CD4-positive, alpha-beta T cell treated with Interleukin-17A for 4 hours (primary cell): ENCODE data around the gene MYL3.

Source experiments
- DNase-seq: peaks from one replicate; pipeline ENCODE4 v3.0.0-alpha.2; 2020; ENCODE audit warnings: mixed read lengths

Gene MYL3

DNA sequence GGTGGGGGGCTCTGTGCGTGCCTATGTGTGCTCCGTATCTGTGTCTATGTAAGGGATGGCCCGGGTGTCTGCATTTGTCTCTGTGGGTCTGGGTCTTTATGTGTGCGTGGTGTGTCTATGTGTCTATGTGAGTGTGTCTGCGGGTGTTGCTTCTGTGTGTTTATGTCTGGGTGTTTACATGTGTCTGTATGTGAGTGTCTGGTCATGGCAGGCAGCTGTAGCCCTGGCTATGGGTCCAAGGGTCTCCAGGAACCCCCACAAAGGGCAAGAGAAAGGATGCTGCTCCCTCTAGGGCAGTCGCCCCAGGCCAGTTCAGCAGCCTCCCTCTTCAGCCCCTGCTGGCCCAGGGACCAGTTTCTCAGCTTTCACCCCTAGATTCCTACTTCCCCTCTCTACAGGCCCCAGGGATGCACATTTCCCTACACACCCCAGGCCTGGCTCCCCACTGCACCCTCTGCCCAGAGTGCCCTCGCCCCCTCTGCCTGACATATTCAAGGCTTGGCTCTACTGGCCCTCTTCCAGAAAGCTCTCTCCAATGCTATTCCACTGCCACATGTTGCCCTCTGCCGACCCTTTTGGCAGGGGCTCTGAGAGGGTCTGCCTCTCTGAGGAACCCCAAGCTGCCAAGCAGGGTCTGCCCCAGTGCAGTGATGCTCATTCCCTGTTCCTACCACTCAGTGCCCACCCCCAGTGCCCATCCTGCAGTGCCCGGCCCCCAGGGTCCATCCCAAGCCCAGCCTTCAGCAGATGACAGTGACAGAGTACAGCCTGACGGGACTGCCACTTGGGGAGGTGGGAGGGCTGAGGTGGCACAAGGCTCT lies 1.0 kb upstream of the MYL3 start:
- no peak for DNase-seq

DNA sequence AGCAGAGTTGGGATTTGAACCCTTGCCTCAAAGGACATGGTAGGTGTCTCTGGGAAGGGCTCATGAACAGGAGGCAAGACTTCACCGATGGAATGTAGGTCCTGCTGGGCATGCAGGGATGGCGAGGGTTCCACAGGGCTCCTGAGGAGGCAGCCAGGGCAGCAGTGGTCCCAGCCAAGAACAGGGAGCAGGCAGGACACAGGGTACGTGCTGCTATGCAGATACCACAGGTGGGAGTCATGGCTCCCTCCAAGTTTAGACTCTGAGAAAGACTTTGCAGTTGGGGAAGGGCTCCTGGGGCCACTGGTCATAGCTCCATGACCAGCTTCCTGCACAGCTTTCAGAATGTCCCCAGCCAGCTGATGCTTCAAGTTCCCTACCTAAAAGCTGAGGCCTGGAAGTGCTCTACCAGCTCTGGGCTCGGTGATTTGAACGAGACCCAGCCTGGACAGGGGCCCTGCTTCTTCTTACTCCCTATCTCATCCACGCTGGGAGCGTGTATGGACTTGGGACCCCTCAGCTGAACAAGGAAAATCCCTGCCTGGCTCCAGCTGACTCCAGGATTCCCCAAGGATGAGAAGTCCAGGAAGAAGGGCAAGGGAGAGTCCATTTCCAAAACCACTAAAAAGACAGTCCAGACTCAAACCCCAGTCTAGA lies 747 bp downstream of the MYL3 start:
- no peak for DNase-seq

DNA sequence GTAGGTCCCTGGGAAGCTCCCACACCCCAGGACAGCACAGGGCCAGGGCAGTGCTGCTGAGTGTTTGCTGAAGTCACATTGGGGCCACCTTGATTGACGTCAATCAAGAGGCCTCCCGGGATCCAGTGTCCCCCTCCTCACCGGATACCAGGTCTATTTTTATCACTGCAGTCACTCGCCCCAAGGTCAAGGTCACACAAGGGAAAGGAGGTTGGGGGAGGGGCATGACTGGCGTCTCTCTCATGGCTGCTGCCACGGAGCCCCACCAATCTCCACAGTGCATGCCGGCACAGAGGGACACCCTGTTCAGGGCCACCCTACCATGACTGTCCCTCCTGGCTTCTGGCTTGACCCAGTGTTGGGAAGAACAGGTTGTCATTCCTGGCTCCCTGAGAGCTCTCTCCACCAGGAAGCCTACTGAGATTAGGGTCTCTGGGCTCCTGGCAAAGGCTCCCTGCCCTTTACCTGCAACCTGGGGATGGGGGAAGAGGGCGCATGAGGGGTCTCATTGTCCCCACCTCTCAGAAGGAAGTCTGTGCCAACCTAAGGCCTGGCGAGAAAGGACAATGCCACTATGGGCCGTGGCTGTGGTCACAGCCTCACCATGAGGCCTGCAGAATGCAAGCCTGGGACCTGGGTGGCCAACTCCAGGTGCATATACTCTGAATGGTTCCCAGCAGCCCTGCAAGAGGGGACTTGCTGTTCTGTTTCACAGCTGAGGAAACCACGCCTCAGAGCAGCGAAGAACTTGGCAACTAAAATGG lies 1.5 kb downstream of the MYL3 start:
- DNase-seq = no peak

DNA sequence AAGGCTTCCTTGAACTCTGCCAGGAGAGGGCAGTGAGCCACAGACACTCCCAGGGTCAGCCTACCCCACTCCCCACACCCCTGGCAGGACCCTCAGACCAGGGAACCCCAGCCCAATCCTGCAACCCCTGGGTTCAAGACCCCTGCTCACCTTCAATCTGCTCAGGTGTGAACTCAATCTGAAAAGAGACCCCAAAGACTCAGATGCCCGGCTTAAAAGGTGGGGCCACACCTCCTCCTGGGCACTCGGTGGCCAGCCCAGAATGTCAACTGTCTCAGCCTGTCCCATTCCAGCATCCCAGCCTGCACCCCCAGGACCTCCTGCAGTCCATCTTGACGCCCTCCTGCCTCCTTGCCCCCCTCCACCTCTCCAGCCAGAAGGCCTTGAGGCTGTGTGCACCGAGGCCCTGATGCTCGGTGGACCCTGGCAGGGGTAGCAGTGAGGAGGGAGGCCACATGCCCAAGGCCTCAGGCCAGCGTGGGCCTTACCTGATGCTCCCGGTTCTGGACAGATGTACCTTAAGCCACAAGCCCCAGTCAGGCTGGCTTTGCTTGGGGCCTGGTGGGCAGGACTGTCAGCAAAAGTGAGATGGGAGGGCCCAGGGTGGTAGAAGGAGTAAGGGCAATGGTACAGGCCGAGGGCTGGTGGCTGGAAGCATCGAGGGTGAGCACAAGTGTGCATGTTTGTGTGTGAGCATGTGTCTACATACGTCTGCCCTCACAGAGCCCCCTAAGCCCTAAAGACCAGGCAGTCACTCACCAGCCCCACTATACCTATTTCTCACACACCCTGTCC lies 2.2 kb downstream of the MYL3 start:
- DNase-seq = no peak

DNA sequence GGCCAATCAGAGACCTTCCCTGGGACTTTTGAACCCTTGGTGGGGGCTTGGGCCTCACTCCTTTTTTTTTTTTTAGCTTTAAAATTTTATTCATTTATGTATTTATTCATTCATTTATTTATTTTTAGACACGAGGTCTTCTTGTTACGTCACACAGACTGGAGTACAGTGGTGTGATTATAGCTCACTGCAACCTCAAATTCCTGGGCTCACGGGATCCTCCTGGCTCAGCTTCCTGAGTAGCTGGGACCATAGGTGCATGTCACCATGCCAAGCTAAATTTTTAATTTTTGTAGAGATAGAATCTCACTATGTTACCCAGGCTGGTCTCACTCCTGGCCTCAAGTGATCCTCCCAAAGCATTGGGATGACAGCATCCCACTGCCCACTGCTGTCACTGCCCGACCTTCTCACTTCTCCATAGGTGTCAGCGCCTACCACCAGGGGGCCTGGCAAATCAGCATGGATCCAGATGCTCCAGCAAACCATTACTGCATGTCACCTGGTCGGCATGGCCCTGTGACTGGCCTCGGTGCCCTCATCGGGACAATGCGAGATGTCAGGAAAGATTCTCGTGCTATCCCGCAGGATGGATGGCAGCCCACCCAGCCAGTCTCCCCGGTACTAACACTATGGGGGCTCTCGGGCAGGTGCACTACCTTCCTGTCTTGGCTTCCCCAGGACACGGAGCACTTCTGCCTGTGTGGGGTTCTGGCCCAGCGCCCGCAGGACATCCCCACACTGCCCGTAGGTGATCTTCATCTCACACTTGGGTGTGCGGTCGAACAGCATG lies 3.0 kb downstream of the MYL3 start:
- peak; percentile 35 for DNase-seq

DNA sequence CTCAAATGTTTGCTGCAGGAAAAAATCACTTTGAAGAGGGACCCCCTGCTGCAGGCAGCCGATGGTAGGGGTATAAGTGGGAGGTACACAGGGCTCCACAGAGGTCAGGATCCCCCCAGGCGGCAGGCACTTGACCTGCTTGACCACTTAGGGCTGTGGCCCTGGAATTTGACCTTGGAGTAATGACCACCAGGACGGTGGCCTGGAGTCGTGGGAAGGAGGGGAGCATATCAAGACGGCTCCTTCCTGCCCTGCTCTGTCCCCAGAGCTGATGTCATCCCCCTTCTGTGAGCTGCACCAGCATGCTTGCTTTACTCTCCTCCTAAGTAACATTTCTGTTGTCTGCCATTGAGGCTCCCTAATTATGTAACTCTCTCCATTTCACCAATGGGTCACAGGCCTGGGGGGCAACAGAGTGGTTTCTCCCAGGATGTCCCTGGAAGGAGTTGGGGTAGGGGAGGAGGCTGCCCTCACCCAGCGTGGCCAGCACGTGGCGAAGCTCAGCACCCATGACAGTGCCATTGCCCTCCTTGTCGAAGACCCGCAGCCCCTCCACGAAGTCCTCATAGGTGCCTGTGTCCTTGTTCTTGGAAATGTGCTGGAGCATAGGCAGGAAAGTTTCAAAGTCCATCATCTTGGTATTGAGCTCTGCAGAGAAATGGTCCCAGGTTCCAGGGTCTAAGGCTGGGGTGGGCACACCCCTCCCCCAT lies 4.1 kb downstream of the MYL3 start:
- no peak for DNase-seq

DNA sequence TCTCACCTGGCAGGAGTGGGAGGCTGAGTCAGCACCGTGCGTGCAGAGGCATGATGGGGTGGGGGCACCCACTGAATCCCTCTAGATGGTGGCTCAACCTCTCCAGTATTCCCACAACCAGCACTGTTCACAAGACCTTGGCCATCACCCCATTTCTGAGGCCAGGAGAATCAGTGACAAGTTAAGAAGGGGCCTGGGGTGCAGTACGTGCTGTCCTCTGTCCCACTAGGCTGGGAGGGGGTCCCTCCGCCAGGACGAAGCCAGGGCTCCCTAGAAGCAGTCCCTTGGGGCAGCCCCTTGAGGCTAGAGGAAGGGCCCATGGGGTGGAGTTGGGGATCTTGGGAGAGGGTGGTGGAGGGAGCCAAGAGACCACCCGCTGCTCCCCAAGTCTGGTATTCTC lies 4.8 kb downstream of the MYL3 start:
- no peak for DNase-seq

DNA sequence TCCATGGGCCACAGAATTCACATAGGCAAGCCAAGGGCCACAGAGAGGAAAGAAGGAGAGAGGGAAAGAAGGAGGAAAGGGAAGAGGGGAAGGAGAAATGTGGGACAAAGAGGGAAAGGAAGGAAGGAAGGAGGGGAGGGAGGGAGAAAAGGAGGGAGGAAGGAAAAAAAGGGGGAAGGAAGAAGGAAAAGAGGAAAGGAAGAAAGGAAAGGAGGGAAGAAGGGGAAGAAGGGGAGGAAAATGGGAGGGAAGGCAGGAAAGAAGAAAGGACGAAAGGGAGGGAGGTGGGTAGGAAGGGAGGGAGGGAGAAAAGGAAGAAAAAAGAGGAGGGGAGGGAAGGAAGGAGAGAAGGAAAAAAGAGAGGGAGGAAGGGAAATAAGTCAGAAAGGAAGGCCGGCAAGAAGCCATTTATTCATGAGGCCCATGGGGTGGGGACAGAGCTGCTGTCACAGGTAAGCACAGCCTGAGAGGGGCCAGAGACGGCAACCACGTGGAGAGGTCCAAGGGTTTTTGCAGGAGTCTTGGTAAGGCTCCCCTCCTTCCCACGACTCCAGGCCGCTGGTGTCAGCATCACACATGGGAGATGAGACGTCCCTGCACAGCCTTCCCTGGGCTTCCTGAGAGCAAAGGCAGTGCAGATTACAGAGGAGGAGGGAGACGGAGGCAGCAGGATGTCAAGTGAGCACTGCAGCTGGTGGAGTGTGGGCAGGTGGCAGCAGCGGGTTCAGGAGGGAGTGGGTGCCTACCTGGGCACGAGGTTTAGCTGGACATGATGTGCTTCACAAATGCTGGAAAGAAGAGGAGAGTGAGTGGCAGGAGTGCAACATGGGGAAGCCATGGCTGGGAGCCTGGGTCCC lies 5.5 kb downstream of the MYL3 start:
- DNase-seq = no peak

DNA sequence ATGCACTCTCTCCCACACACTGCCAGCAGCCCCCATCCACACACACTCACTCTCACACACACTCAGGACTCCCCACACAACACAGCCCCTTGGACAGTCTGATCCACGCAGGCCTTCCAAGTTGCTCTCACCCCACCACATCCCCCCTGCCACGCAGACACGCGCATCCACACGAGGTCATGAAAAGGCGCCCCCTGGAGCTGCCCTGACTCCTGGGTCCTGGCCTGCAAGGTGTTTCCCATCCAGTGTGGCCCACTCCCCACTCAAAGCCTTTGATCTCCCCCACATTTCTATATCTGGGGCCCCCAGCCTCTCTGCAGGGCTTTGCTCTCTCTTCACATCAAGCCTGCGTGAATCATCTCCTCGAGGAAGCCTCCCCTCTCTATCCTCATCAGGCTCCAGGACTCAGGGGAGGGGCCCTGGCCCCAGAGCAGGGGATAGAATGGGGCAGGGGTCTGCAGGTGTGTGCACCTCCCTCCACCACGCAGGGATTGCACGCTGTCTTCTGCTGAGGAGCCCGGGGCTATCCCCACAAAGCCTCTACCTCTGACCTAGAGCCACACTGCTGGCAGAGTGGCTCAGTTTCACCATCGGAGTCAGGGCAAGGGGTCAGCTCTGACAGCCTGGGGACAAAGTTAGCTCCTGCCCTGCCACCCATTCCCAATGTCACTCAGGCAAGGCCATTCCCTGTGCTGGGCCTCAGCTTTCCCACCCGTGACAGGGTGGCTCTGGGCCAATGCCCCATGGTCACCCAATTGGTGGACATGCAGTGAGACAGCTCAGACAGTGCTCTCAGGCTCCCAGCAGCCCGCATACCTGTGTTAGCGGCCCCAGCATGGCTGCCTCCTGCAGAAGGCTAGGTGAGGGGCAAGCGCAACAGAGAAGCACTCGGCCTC lies 6.4 kb downstream of the MYL3 start:
- no peak for DNase-seq

DNA sequence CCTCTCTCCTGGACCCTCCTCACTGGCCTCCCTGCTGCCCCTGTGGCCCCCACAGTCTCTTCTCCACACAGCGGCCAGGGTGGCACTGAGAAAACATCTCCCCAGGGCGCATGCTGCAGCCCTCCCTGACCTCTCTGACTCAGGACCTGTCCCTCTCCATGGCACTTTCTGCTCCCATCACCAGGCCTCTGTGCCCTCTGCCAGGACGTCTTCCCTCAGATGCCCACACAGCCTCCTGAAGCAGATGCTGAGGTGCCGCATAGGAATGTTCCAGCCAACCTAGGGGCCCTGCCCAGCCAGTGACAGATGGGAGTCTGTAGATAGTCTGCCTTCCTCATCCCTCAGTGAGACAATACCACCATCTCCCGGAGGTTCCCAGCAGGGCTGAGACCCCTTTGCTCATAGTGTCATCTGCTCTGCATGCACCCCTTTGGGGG lies 8.7 kb downstream of the MYL3 start:
- no peak for DNase-seq

DNA sequence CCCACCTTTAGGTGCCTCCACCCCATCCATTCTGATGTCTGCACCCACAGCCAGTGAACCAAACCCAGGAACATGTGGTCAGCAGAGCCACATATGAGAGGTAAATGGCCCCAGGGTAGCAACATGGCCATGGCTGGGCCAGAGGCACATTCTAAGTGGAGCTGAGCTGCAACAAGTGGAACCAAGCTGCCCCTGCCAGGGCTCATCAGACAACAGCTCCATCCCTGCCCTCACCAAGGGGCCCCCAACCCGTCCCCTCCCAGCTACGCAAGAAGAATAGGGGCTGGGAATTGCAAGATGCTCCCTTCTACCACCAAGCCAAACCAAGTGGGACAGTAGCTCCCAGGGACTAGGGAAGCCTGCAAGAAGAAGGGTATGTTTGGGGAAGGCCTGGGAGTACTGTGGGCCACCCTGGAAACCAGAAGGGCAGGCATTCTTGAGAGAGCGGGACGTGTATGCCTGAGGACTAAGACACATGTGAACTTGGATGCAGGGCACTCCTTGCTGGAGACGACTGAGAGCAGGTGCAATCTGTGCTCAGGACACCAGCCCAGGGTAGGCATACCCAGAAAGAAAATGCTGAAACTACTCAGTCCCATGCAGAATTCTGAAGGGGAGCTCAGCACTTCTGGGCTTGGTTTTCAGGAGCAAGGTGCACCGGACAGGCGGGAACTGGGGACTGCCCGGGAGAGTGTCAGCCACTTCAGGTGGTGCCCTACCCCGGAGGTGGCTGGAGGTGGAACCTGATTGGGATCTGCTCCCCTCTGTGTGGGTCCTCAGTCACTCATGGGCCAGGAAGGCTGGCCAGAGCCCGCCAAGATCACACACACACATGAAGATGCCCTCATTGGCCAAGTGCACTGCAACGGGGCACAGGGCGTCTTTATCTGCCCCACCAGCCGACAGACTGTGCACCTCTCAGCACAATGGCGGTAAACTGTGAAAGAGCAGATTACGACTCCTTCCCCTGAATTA lies 9.5 kb downstream of the MYL3 start:
- DNase-seq = no peak

DNA sequence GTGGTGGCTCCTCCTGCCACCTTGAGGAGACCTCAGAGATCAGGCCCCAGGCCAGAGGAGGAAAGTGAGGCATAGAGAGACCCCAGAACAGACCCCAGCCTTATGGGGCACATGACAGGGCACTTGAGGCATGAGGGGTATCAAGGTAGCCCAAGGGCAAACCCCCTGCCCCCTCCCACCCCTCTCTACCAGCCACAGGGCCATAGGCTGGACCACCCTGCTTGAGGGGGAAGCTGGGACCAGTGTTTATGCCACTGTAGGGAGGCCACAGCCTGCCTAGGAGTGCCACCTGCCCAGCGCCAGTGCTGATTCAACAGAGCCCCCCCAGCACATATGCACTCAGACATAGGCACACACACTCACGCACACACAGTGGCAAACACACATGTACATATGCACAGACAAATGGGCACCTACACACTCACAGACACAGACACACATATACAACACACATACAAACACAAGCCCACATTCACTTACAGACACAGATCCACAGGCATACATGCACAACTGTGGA lies 10.3 kb downstream of the MYL3 start:
- DNase-seq = no peak

DNA sequence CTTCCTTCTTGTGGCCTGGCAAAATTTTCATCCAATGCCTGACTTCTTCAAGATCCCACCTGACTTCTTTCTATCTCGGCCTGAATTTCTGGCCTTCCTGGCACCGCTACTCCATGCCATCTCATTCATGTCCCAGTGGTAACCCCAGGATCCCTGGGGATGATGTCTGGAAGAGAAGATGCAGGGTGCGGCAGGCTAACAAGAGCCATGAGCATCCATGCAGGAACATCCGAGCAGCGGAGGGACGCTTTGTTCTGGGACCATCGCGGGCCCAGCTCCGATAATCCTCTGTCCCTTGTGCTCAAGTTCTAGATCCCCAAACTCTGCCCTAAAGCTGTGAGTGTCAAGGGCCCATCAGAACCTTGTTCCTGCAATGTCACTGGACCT lies 10.9 kb downstream of the MYL3 start:
- DNase-seq = no peak

DNA sequence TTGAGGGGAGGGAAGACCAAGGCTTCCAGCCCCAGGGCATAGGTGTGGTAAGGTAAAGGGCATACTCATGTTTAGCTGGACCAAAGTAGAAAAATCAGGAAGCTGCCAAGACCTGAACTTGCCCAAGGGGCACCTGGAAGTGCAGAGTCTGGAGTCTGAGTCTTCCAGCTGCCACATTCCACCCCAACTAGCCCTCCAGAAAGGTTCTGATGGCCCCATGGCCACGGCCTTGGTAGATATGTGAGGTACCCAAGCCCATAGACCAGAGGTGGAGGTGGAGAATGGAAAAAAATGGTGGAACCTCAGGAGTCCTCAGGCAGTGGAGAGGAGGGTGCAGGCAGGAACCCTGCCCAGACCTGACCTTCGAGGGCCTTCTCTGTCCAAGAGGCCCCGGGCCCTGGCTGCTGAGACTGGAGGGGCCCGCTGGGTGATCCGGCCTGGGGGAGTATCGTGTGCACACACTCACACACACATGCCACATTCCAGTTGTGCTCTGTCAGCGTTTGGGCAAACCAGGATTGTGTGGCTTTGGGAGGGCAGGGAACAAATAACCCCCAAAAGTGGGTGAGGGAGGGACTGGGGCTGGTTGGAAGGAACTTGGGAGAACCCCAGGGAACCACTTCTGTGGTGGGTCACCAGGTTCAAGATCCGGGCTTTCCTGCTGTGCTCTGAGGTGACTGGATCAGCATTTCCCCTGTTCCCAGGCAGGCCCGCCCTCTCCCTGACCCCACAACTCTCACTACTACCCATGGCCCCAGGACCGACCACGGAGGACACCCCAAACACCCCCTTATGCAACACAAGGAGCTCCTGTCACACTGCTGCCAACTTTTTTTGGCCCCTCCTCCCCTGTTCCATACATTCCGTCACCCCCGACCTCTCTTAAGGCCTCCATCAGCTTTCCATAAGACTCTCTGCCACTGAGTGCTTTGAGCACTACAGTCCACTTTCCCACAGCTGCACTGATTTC lies 11.6 kb downstream of the MYL3 start:
- DNase-seq = no peak

DNA sequence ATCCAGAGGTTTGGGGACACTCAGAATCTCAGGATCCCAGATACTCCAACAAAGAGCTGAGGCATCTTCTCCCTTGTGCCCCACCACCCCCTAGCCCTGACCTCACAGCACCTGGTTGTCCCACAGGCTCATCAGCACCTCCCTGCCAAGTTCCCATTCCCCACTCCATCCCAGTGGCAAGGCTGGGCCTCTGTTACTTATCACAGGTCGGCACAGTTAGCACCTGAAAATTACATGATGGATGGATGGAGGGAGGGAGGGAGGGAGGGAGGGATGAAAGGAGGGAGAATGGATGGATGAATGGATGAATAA lies 12.8 kb downstream of the MYL3 start:
- no peak for DNase-seq

DNA sequence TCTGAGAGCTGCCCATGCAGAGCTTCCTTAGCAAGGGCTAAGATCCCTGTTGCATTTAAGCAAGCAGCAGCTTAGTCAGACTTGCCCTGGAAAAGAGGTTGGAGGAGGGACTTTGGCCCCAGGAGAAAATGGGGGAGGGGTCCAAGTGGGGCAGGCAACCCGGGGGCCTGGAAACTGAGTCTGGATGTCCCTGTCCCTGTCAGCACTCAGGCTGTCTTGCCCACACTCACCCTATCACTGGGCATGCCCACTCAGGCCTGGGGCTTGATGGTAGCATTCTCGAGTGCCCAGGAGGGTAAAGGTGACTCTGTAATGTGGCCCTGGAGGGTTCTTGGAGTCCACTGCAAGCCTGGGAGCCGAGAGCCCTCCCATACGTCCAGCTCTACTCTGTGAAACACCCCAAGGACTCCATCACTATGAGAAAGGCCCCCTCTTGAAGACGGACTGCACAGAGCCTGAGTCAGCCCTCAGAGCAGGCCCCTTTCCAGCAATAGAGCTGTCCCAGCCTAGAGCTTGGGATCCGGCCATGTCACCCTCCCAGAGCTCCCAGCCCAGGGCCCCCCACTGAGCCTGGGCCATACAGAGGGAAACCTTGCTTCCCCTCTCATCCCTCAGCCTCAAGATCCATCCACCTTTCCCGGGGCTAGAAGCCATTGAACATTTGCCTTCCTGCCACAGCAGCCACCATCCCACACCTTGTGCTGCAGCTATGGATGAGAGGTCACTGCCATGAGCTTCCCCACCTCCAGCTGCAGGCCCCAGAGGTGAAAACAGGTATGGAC lies 13.4 kb downstream of the MYL3 start:
- no peak for DNase-seq
